SK-N-SH treated with all-trans-retinoic acid at 6 μM for 48 hours (cell line): ENCODE data around the gene PPP1R18.
A peak's percentile ranks its signal among the peaks of the same experiment; 100 is the strongest.

ENCODE experiments used
- ATAC-seq: fragments of 200-7000 bp; cut with Tn5 transposase; 3 replicates; pipeline ENCODE4 v1.9.1; 2020; ENCODE audit warnings: mild to moderate bottlenecking, moderate library complexity
- ARNTL ChIP-seq: fragments of 450-650 bp; formaldehyde crosslinking; IDR thresholded peaks from 2 replicates; pipeline ENCODE4 v1.5.0; 2020; ENCODE audit warnings: low read depth, mild to moderate bottlenecking, moderate library complexity, borderline replicate concordance
- BACH2 ChIP-seq: fragments of 250-450 bp; sonication (Bioruptor Pico); IDR thresholded peaks from 2 replicates; pipeline ENCODE4 v1.9.0; 2021; ENCODE audit warnings: mild to moderate bottlenecking, borderline replicate concordance
- CREB5 ChIP-seq: fragments of 250-450 bp; sonication (Bioruptor Pico); IDR thresholded peaks from 2 replicates; pipeline ENCODE4 v1.5.1; 2020; ENCODE audit warnings: low read depth, mild to moderate bottlenecking, moderate library complexity
- CSDC2 ChIP-seq: fragments of 250-450 bp; sonication (Bioruptor Pico); IDR thresholded peaks from 2 replicates; pipeline ENCODE4 v1.5.0; 2020; ENCODE audit warnings: mild to moderate bottlenecking, moderate library complexity
- CSRNP3 ChIP-seq: fragments of 250-450 bp; sonication (Bioruptor Pico); IDR thresholded peaks from 2 replicates; pipeline ENCODE4 v1.5.1; 2021; ENCODE audit warnings: mild to moderate bottlenecking, moderate library complexity
- ESRRG ChIP-seq: fragments of 250-450 bp; sonication (Bioruptor Pico); IDR thresholded peaks from 2 replicates; pipeline ENCODE4 v1.6.1; 2021; ENCODE audit warnings: mild to moderate bottlenecking
- GLIS3 ChIP-seq: fragments of 250-450 bp; sonication (Bioruptor Pico); IDR thresholded peaks from 2 replicates; pipeline ENCODE4 v1.5.0; 2020; ENCODE audit warnings: mild to moderate bottlenecking, moderate library complexity
- ISL1 ChIP-seq: fragments of 250-450 bp; sonication (Bioruptor Pico); IDR thresholded peaks from 2 replicates; pipeline ENCODE4 v2.1.2; 2022; ENCODE audit warnings: mild to moderate bottlenecking, moderate library complexity
- OSR1 ChIP-seq: fragments of 250-450 bp; sonication (Bioruptor Pico); IDR thresholded peaks from 2 replicates; pipeline ENCODE4 v1.8.0; 2022; ENCODE audit warnings: moderate library complexity, mild to moderate bottlenecking, inconsistent platforms
- POU6F1 ChIP-seq: fragments of 250-450 bp; sonication (Bioruptor Pico); IDR thresholded peaks from 2 replicates; pipeline ENCODE4 v1.8.0; 2021; ENCODE audit warnings: low read depth, mild to moderate bottlenecking, moderate library complexity, borderline replicate concordance
- PPARA ChIP-seq: fragments of 250-450 bp; sonication (Bioruptor Pico); IDR thresholded peaks from 2 replicates; pipeline ENCODE4 v1.5.0; 2020; ENCODE audit warnings: mild to moderate bottlenecking, borderline replicate concordance
- SNAI2 ChIP-seq: fragments of 250-450 bp; sonication (Bioruptor Pico); IDR thresholded peaks from 2 replicates; pipeline ENCODE4 v1.5.0; 2020; ENCODE audit warnings: mild to moderate bottlenecking, moderate library complexity
- TCF4 ChIP-seq: fragments of 250-450 bp; sonication (Bioruptor Pico); IDR thresholded peaks from 2 replicates; pipeline ENCODE4 v1.8.0; 2021; ENCODE audit warnings: mild to moderate bottlenecking, moderate library complexity, borderline replicate concordance
- TOX ChIP-seq: fragments of 250-450 bp; sonication (Bioruptor Pico); IDR thresholded peaks from 2 replicates; pipeline ENCODE4 v1.8.0; 2021; ENCODE audit warnings: mild to moderate bottlenecking, moderate library complexity, borderline replicate concordance
- TSHZ2 ChIP-seq: fragments of 250-450 bp; sonication (Bioruptor Pico); IDR thresholded peaks from 2 replicates; pipeline ENCODE4 v1.5.0; 2020; ENCODE audit warnings: mild to moderate bottlenecking, moderate library complexity
- ZC3H10 ChIP-seq: fragments of 250-450 bp; sonication (Bioruptor Pico); IDR thresholded peaks from 2 replicates; pipeline ENCODE4 v1.5.1; 2021; ENCODE audit warnings: mild to moderate bottlenecking, moderate library complexity
- ZFP3 ChIP-seq: fragments of 250-450 bp; sonication (Bioruptor Pico); IDR thresholded peaks from 2 replicates; pipeline ENCODE4 v1.5.0; 2020; ENCODE audit warnings: mild to moderate bottlenecking, moderate library complexity
- ZFP30 ChIP-seq: fragments of 450-650 bp; formaldehyde crosslinking; IDR thresholded peaks from 2 replicates; pipeline ENCODE4 v1.5.0; 2022; ENCODE audit warnings: mild to moderate bottlenecking, moderate library complexity
- ZNF565 ChIP-seq: fragments of 450-650 bp; formaldehyde crosslinking; conservative IDR thresholded peaks from 2 replicates; pipeline ENCODE4 v1.5.0; 2020; ENCODE audit warnings: low read depth, mild to moderate bottlenecking, moderate library complexity
- ZNF70 ChIP-seq: fragments of 450-650 bp; formaldehyde crosslinking; IDR thresholded peaks from 2 replicates; pipeline ENCODE4 v1.5.0; 2020; ENCODE audit warnings: mild to moderate bottlenecking, moderate library complexity
- ZNF8 ChIP-seq: fragments of 450-650 bp; formaldehyde crosslinking; IDR thresholded peaks from 2 replicates; pipeline ENCODE4 v1.5.0; 2020; ENCODE audit warnings: mild to moderate bottlenecking, moderate library complexity

Gene PPP1R18

GRCh38 chr6:30686009-30686907, at the start of gene PPP1R18:
Gene PPP1R18 (minus strand): TSS chr6:30686645. CDS start chr6:30686018, 627 bp downstream.
- peak; percentile 44 for ATAC-seq
- no peak for TF ChIP-seq ZFP3 (CRISPR knock-in tag)
- peak; percentile 64; the same call in 1 of the 2 replicates for TF ChIP-seq ZFP30 (CRISPR knock-in tag)
- TF ChIP-seq GLIS3 (CRISPR knock-in tag), result no peak
- no peak for TF ChIP-seq TSHZ2 (CRISPR knock-in tag)
- no peak for TF ChIP-seq ZC3H10 (CRISPR knock-in tag)
- no peak for TF ChIP-seq OSR1 (CRISPR knock-in tag)
- no peak for TF ChIP-seq CREB5 (CRISPR knock-in tag)
- TF ChIP-seq, all 23 proteins: peak for 1

GRCh38 chr6:30735668-30736314, 49.3 kb upstream of the PPP1R18 start:
- ATAC-seq, result no peak
- TF ChIP-seq CSRNP3 (CRISPR knock-in tag) (no peak), TCF4 (no peak), SNAI2 (no peak), ZC3H10 (CRISPR knock-in tag) (no peak), ARNTL (CRISPR knock-in tag) (no peak), CSDC2 (CRISPR knock-in tag) (no peak), ESRRG (CRISPR knock-in tag) (no peak), CREB5 (CRISPR knock-in tag) (no peak), ZNF8 (CRISPR knock-in tag) (no peak), TOX (CRISPR knock-in tag) (no peak), TSHZ2 (CRISPR knock-in tag) (no peak), ISL1 (CRISPR knock-in tag) (no peak), PPARA (CRISPR knock-in tag) (no peak), ZNF70 (CRISPR knock-in tag) (no peak), ZNF565 (CRISPR knock-in tag) (no peak), ZFP30 (CRISPR knock-in tag) (no peak), BACH2 (CRISPR knock-in tag) (no peak), GLIS3 (CRISPR knock-in tag) (no peak), ZFP3 (CRISPR knock-in tag) (no peak), POU6F1 (CRISPR knock-in tag) (no peak)
